GM19372 (cell line): ENCODE data around the gene GUCA2B.

ENCODE experiments used
- ATAC-seq: cut with Tn5 transposase; IDR thresholded peaks from one replicate; pipeline ENCODE4 v1.9.1; 2021; ENCODE audit warnings: mild to moderate bottlenecking, low read depth, moderate library complexity; ENCODE audit not compliant: unreplicated experiment

The GUCA2B gene

DNA sequence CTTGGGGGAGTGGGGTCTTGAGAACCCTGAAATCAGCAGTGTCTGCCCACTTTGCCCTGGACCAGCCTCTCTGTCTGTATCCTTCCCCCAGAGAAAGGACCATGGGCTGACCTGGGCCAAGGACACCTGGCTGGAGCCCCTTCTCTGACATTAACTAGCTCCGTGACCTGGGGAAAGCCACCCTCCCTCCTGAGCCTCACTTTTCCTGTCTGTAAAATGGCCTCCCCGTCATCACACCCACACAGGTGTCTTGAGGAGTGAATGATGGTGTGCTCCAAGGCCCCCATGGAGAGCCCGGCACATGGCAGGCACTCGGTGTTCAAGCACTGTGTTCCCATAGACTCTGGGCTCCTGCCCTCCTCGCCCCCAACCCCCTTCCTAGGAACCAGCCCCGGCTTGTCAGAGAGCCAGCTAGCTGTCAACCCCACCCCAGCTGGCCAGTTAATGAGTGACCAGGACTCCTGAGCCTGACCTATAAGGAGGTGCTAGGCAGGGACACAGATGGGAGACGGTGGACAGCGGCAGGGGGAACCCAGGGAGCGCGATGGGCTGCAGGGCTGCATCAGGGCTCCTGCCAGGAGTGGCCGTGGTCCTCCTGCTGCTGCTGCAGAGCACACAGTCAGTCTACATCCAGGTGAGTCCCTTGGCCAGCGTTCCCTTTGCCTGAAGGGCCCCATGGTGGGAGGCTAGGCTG lies at the start of gene GUCA2B:
Gene GUCA2B, plus strand, starts transcription at position 504 of the 694 bp plus-strand sequence. Its CDS starts 41 bp downstream, at position 545.
- no peak for ATAC-seq

DNA sequence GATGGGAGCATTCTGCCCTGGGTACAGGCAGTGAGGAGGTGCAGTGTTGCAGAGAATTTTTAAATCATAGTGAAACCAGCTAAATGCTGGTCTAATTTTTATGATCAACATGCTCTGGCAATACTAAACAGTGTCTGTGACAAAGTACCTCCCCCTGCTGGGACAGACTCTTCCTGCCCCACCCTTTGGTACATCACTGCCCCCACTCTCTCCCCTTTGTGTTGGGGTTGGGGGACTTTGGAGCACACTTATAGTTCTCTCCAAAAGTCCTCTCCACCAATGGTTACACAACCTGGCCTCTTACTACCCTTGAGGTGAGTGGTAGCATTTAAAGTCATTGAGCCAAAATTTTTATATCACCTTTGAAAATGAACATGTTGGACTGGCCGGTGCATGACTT lies 48.2 kb upstream of the GUCA2B start:
- no peak for ATAC-seq

DNA sequence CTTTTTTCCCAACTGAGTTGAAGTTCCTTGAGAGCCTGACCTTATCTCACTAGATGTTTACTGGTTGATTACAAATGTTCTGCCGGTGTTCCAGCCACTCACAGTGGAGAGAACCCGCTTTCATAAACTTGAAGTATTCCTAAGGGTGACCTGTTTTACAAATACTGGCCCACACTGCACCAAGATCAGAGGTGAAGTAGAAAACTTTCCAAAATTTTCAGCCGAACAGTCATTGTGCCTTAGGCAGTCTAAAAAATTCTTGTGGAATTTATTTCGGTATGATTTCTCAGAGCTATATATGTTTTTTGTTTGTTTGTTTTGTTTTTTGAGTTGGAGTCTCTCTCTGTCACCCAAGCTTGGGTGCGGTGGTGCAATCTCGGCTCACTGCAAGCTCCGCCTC lies 44.9 kb upstream of the GUCA2B start:
- no peak for ATAC-seq

DNA sequence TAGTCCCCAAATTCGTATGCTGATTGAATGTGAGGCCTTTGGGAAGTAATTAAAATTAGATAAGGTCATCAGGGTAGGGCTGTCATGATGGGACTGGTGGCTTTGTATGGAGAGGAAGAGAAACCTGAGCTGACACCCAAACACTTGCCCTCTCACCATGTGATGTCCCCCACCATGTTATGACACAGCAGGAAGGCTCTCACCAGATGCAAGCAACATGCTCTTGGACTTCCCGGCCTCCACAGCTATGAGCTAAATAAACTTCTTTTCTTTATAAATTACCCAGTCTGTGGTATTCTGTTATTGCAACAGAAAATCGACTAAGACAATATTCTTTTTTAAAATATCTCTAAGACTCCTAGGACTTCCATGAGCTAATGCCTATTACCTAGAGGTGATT lies 43.6 kb upstream of the GUCA2B start:
- no peak for ATAC-seq

DNA sequence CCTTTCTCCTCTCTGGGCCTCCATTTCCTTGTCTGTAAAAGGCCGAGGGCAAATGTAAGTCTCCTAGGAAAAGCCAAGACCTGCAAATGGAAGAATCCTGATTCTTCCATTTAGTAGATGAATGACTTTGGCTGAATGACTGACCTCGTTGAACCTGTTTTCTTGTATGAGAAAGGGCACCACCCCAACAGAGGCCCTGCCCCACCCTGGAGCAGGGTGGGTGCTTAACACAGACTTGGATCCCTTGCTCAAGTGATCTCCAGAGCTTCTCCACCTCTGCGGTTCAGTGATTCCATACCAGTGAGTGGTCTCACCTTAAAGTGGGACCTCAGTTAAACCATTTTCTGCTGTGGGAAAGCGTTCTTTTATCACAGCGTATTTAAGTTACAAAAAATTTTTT lies 39.0 kb upstream of the GUCA2B start:
- no peak for ATAC-seq

DNA sequence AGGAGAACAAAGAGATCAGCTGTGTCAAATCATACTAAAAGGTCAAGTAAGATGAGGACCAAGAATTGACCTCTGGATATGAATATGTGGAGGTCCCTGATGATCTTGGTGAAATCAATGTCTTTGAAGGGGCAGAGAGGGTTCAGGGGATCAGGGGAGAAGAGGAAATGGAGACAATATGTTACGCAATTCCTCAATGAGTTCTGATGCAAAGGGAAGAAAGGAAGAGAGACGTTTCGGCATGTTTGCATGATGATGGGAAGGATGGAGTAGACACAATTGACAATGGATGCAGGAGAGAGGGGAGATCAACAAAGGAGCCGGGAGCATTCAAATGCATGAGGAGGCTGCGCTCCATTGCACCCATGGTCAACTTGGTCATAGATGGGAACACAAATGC lies 36.0 kb upstream of the GUCA2B start:
- ATAC-seq, result no peak

DNA sequence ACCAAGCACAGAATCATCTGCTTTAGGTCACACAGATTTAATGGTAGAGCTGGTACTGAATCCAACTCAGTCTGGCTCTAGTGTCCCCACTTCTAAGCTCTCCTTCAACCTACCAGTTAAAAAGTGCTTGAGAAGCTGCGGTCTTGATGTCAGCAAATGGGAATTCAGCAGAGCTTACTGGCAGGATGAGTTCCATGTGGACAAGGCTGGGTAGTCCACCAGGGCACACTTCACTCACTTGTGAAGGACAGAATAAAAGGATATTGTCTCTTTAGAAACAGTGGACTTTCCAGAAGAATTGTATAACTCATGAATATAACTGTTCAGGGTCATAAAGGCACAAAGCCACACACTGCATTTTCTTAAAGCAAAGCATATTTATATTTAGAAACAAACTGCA lies 35.1 kb upstream of the GUCA2B start:
- ATAC-seq, result no peak

DNA sequence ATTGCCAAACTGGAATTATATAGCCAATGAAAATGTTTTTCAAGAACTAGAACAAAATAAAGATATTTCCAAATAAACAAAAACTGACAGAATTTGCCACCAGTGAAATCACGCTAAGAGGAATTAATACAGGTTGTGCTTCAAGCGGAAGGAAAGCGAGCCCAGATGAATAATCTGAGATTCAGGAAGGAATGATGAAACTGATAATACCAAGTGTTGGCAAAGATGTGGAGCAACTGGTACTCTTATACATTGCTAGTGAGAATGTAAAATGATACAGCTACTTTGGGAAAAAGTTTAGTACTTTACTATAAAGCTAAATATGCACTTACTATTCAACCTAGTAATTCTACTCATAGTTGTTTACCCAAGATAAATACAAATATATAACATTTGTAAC lies 30.8 kb upstream of the GUCA2B start:
- no peak for ATAC-seq

DNA sequence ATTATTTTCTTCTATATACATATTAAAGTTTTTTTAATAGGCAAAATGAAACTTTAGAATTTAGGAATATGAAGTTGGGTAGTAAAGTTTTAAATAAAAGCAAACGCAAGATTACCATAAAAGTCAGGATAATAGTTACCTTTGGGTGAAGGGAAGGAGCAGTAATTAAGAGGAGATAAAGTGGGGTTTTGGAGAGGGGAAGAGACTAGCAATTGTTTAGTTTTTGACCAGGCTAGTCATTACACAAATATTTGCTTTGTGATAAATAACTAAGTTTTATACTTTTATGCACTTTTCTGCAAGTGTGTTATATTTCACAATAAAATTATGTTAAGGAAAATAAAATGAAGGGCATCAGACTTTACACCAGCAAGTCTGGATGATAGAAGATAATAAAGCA lies 27.7 kb upstream of the GUCA2B start:
- ATAC-seq, result no peak

DNA sequence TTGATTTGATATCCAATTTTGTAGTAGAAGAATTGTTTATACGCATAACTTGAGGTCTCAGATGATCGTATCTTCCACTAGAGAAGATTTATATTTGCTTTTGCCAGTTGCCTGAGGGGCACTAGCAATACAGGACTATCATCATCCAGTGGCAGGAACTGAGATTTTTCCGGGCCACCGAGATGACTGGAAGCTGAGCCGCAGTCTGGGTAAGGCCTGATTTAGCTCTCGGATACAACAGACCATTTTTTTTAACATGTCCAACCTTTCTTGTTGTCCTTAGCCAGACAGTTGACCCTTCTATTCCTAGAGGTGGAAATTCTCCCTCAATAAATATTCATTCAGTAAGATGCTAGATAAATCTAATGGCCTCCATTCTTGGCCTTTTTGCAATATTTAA lies 25.4 kb upstream of the GUCA2B start:
- ATAC-seq, result no peak

DNA sequence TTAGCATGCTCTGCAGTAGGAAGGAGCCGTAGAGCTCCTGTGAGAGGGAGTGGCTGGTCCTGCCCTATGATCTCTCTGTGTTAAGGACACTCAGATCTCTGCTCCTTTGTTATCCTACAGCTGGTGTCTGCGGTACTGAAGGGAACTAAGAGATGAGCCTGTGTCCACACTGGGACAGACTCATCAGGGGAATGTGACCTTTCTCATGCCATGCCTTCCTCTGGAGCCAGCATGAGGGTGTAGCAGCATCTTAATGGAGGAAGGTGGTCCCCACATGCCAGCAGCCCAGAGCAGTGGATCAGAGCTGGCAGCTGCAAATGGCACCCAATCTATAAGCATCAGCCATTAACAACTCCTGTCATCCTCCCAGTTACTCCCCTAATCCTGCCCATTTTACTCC lies 24.7 kb upstream of the GUCA2B start:
- ATAC-seq, result no peak

DNA sequence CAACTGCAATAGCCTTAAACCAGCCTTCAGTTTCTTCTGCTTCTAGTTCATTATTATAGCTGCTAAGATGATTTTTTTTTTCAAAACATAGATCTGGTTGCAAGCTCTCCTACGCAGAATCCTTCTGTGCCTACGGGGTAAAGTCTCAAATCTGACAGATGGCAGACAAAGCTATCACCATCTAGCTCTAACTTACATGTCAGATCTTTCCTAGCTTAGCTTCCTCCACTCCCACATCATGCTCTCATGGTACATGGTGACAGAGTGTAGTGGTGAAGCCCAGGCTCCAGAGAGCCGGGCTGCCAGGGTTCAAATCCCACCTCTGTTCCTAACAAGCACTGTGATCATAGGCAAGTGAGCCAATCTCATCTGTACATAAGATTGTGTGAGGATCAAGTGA lies 24.2 kb upstream of the GUCA2B start:
- no peak for ATAC-seq

DNA sequence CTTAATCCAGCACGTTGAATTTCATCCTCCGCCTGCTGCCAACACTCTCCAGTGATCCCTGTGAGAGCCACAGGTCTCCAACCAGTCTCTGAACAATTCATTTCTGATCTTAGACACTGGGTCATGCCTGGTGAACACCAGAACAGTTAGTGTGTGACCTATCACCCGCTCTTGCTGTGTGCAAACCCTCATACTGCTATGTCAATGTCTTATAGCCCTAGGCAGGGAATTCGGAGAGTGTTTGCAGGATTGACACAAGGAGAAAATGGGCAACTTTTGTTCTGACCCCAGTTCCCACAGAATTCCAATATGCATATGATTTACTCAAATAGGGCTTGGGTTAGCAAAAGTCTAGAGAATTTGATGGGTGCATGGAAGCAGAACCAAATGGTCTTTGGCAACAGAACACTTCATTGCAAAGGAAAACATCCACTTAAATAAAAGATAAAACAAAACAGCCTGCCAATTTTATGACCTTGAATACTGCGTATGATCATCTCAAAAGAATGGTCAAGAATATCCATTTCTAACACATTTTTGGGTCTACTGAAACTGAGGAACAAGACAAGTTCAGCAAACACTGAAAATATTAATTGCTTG lies 23.0 kb upstream of the GUCA2B start:
- ATAC-seq, result no peak

DNA sequence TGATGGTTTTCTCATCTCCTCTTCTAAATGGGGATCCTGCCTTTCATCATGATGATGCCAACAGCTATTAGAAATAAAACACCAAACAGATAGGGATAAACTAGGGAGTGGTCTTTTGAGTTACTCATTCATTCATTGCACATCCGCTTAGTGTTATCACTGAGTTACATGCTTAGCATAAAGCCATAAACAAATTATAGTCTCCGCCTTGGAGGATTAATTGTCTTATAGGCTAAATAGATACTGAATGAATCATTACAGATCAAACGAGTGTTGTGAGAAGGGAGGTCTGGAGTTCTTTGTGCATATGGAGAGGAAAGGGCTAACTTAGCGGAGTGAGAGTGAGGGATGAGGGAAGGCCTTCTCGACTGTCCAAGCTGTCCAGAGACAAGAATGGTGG lies 19.8 kb upstream of the GUCA2B start:
- ATAC-seq, result no peak

DNA sequence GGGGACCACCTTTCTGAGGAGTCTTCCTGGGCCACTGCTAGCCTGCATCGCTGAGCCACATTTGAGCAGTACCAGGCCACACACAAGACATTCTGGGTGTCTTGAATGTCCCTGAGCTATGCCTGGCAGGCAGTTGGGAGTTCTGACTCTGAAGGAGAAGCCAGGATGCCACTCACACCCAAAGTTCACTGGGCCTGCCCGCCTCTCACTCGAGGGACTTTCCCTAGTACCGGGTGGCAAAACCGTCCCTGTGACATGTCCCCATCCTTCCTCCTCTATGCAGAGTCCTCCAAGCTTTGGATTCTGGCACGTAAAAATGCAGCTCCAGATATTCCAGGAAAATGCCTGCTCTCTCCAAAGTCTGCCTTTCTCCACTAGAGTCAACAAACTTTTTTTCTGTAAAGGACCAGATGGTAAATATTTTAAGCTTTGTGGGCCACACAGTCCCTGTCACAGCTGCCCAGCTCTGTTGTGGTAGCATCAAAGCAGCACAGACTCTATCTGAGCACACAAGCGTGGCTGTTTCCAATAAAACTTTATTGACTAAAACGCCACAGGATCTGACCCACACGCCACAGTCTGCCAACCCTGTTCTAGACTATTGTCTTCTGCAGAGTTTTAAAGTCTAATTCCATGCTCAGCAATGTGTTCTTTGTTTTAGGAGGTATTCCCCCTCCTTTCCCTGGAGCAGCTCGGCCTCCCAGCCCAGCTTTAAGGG lies 19.2 kb upstream of the GUCA2B start:
- ATAC-seq, result no peak

DNA sequence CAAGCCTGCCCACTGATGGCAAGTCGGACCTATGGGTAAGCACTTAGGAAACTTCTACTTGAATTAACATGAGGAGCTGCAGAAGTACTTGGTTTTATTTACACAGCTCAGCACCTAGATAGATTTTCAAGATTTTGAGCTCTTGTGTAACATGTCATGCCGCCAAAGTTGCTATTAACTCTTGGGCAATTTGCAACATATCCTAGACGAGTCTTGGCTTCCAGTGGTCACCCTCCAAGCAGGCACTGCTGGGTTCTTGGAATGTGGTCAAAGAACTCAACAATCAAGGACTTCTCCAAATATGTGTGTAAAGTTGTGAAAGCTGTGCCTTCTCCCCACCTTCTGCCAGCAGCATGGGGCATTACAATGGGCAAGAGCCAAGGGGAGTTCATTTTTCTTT lies 17.8 kb upstream of the GUCA2B start:
- ATAC-seq, result no peak

DNA sequence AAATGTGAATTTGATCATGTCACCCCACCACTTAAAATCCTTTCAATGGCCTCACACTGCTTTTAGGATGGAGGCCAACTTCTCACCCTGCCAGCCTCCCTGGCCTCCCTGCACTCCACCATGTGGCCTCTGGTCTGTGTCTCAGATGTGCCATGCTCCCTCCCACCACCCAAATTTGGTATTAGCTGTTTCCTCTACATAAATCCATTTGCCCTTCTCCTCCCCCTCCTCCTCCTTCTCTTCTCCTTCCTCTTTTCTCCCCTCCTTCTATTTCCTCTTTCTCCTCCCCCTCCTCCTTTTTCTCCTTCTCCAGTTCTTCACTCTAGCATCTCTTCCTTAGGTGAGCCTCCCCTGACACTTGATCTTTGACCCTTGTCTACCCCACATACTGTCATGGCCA lies 16.7 kb upstream of the GUCA2B start:
- no peak for ATAC-seq

DNA sequence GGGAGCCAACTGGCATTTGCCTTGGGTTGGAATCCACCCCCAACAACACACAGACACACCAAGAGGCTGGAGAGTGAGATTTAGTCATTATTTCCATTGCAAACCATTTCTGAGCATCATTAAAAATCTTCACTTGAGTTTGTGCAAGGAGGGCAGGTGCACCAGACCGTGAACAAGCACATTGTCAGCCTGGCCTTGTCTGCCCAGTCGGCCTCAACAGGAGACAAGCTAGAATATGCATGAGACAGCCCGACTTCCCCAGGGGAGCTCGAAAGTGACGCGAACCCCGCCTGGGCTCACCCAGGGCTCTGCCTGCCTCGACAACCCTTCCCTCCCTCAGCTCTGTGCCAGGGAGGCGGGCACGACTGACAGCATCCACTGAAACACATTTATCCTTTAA lies 15.4 kb upstream of the GUCA2B start:
- ATAC-seq, result no peak

DNA sequence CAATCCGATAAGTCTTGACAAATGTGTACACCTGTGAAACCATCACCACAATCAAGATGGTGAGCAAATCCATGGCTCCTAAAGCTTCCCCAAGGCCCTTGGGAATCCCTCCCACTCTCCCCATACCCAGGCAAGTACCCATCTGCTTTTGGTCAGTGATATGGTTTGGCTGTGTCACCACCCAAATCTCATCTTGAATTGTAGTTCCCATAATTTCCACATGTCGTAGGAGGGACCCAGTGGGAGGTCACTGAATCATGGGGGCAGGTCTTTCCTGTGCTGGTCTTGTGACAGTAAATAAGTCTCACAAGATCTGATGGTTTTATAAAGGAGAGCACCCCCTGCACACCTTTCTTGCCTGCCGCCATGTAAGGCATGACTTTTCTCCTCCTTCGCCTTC lies 14.6 kb upstream of the GUCA2B start:
- no peak for ATAC-seq

DNA sequence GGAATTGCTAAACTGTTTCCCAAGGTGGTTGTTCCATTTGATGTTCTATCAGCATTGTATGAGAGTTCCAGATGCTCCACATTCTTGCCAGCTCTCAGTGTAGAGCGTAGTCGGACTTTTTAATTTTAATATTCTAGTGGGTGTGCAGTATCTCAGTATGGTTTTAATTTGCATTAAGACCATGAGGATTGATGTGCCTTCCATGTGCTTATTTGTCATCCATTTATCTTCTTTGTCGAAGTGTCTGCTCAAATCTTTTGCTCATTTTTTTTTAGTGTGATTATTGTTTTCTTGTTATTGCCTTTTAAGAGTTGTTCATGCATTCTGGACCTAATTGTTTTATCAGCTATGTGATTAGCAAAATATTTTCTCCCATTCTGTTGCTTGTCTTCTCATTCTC lies 13.8 kb upstream of the GUCA2B start:
- no peak for ATAC-seq

DNA sequence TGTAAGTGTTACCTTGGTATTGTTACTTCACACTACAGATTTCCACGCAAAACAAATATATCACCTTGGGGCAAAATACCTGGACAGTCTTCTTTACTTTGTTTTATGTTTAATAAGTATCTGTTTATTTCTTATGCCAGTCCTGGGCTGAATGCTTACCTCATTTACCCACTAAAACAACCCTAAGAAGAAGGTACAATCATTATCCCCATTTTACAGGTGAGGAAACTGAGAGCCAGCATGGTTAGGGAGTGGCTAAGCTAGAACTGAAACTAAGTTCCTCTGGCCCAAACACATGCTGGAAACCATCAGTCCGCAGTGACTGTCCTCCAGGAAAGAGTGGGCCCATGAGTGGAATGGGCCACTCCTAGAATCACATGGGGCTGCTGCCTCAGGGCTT lies 13.0 kb upstream of the GUCA2B start:
- no peak for ATAC-seq

DNA sequence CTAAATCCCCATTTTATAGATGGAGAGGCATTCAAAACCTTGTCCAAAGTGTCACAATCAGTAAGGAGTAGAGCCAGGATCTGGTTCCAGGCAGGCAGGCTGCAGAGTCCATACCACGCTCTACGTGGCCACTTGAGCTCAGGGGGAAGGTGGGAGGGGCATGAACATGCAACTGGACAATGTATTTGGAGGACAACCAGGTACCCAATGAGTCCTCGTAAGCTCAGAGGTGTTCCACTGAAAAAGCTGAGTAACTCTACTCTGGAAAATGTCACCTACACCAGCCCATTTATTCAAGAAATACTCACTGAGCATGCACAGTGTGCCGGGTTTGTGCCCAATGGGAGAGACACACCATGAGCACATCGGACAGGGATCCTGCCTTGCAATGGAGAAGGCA lies 11.2 kb upstream of the GUCA2B start:
- no peak for ATAC-seq
